ENCODE data around the gene KLHL8. TPM values are rescaled to one million over a fixed set of nuclear protein-coding genes. Genes with fewer than 3 reads are reported as not detected.

Gene KLHL8
- total RNA-seq, 1 experiment from 2014 or later, result 7.5 TPM

DNA sequence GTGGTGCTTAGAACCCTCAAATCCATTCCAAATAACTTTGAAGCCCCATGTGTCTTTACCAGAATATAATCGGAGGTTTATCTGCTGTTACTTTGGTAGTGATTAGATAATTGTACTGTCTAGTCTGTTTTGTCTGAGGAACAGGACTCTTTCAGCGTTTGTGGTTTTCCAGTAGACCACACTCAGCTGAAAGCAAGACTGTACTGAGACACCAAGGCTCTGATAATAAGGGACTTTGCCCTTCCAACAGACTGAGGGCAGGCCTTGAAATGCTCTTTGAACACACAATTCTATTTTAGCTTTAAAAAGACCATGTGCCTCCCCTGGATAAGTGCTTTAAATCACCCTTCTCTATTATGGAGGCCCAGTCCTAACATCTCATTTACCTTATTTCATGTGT, 76.1 kb downstream of the KLHL8 start:
- Mint-ChIP-seq H3K9me3 (no peaks in the 10 kb centered on the region), H3K4me3 (no peak overlapping the region), H3K27ac (no peak overlapping the region), H3K27me3 (ENCODE audit: low read depth) (no peaks in the 10 kb centered on the region), H3K36me3 (ENCODE audit: insufficient read depth in 1 of 3, low read depth in 3 of 3) (peaks cover 11 to 33% (median 32%) of the 10 kb centered on the region in 3 experiments), H3K4me1 (peaks cover 5 to 11% of the 10 kb centered on the region in 2 experiments; a peak in 3 of 4 replicates)
- no peaks in the 10 kb centered on the region for H3K79me1 ChIP-seq (ENCODE audit: insufficient read depth, low read depth, low read length, poor library complexity, severe bottlenecking)
- H3K23ac ChIP-seq (ENCODE audit: insufficient read length, low read depth, low read length), result no peak overlapping the region
- H2AFZ ChIP-seq (ENCODE audit: low read length), result no peak overlapping the region
- H3K27ac ChIP-seq (ENCODE audit: insufficient read length, low read depth, low read length), result no peak overlapping the region
- no peak overlapping the region for H3K4ac ChIP-seq (ENCODE audit: low read depth, low read length)
- no peaks in the 10 kb centered on the region for H3K9me3 ChIP-seq (ENCODE audit: control insufficient read depth, low read depth, low read length)
- H2BK15ac ChIP-seq (ENCODE audit: low read depth, low read length), result no peak overlapping the region
- no peak overlapping the region for H3K9ac ChIP-seq (ENCODE audit: extremely low read depth, insufficient read length, low read length)
- DNase-seq, result no peak
- WGBS (ENCODE audit: extremely low coverage, insufficient read length, low lambda C conversion rate), result no CpG with 5 or more reads among the region's 2 CpGs
- no peak overlapping the region for H3T11ph ChIP-seq (ENCODE audit: low read length)
- no peak overlapping the region for H3K4me2 ChIP-seq (ENCODE audit: insufficient read depth, insufficient read length, low read length)
- no peak overlapping the region for H3K18ac ChIP-seq (ENCODE audit: insufficient read length, low read depth, low read length)
- no peak overlapping the region for H2BK120ac ChIP-seq (ENCODE audit: low read depth, low read length, poor library complexity, severe bottlenecking)
- no peaks in the 10 kb centered on the region for H3K23me2 ChIP-seq (ENCODE audit: insufficient read length, low read depth, low read length, poor library complexity, severe bottlenecking)
- no peak overlapping the region for H2BK20ac ChIP-seq (ENCODE audit: low read depth, low read length, poor library complexity, severe bottlenecking)
- TF ChIP-seq, protein P1, sequence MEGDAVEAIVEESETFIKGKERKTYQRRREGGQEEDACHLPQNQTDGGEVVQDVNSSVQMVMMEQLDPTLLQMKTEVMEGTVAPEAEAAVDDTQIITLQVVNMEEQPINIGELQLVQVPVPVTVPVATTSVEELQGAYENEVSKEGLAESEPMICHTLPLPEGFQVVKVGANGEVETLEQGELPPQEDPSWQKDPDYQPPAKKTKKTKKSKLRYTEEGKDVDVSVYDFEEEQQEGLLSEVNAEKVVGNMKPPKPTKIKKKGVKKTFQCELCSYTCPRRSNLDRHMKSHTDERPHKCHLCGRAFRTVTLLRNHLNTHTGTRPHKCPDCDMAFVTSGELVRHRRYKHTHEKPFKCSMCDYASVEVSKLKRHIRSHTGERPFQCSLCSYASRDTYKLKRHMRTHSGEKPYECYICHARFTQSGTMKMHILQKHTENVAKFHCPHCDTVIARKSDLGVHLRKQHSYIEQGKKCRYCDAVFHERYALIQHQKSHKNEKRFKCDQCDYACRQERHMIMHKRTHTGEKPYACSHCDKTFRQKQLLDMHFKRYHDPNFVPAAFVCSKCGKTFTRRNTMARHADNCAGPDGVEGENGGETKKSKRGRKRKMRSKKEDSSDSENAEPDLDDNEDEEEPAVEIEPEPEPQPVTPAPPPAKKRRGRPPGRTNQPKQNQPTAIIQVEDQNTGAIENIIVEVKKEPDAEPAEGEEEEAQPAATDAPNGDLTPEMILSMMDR (conservative IDR thresholded peaks at IDR 0.05), result no peak
- H3K4me1 ChIP-seq (ENCODE audit: insufficient read depth, low read length), result no peaks in the 10 kb centered on the region
- no peak overlapping the region for H4K91ac ChIP-seq (ENCODE audit: insufficient read length, low read depth, low read length)
- H3K79me2 ChIP-seq (ENCODE audit: insufficient read depth, low read length), result no peaks in the 10 kb centered on the region
- no peak overlapping the region for H4K5ac ChIP-seq (ENCODE audit: insufficient read length, low read depth, low read length)
- no peak overlapping the region for H3K14ac ChIP-seq (ENCODE audit: insufficient read depth, low read length)
- H2BK5ac ChIP-seq (ENCODE audit: insufficient read length, low read length), result no peak overlapping the region
- H4K20me1 ChIP-seq (ENCODE audit: control insufficient read depth, insufficient read depth, insufficient read length), result no peaks in the 10 kb centered on the region
- no peak overlapping the region for H2BK12ac ChIP-seq (ENCODE audit: insufficient read length, low read depth, low read length)
- H3K27me3 ChIP-seq (ENCODE audit: insufficient read depth, low read length), result no peaks in the 10 kb centered on the region
- H3K56ac ChIP-seq (ENCODE audit: insufficient read length, low read depth, low read length), result no peak overlapping the region
- H2AK5ac ChIP-seq (ENCODE audit: insufficient read length, low read length), result no peak overlapping the region
- H4K8ac ChIP-seq (replicated peaks; ENCODE audit: insufficient read length, low read depth, low read length), result no peak overlapping the region
